Endothelial cell of umbilical vein (primary cell): ENCODE results near the gene ZNF544. TPM values are rescaled to one million over a fixed set of nuclear protein-coding genes. Genes with fewer than 3 reads are reported as not detected.

Source experiments
- BruUV-seq: library from RNA; stranded (reverse); fragments of 400-500 nt; replicated peaks from 2 replicates; lab custom pipeline; 2021; lab: Mats Ljungman, UMichigan
- CTCF ChIA-PET: fragments of 300-600, 350-600 bp; sonication (Branson Sonifier 250); formaldehyde crosslinking; loops from one replicate; lab custom pipeline; 2021; ENCODE audit warnings: antibody characterized with exemption, inconsistent platforms; lab: Charles Lee
- POLR2A ChIA-PET: fragments of 300-600, 350-600 bp; sonication (Branson Sonifier 250); formaldehyde crosslinking; loops from one replicate; lab custom pipeline; 2021; ENCODE audit warnings: antibody characterized with exemption, inconsistent platforms; lab: Charles Lee
- DNase-seq: peaks from one replicate; pipeline ENCODE4 v3.0.0-alpha.2; 2011; ENCODE audit warnings: low read depth, low spot score
- FAIRE-seq: peaks from 2 replicates; lab custom pipeline; 2011; peaks lifted over from hg19 to GRCh38; lab: Jason Lieb, UNC
- H2AFZ ChIP-seq: 2 replicates; pipeline ENCODE4 v1.6.0; 2012; ENCODE audit warnings: low read depth, low read length, control low read depth, inconsistent platforms
- H3K27ac ChIP-seq: 2 replicates; pipeline ENCODE4 v1.5.1; 2011; ENCODE audit warnings: low read depth, mild to moderate bottlenecking, control low read depth, low read length, moderate library complexity; ENCODE audit not compliant: insufficient read depth
- H3K27me3 ChIP-seq, 2 experiments: 2 replicates each; pipeline versions ENCODE4 v1.6.0 to v1.6.1; 2011; ENCODE audit warnings: low read length in 2 of 2, mixed read lengths in 1 of 2; ENCODE audit not compliant: control insufficient read depth in 2 of 2, insufficient read depth in 2 of 2
- H3K36me3 ChIP-seq, 2 experiments: 2 replicates in 1 of 2; 3 replicates in 1 of 2; pipeline ENCODE4 v1.5.1; 2011; ENCODE audit warnings: low read length in 2 of 2, mild to moderate bottlenecking in 1 of 2, moderate library complexity in 1 of 2; ENCODE audit not compliant: control insufficient read depth in 2 of 2, insufficient read depth in 2 of 2; ENCODE audit errors: extremely low read depth in 1 of 2
- H3K4me1 ChIP-seq: 3 replicates; pipeline ENCODE4 v1.5.1; 2011; ENCODE audit warnings: mild to moderate bottlenecking, low read length; ENCODE audit not compliant: control insufficient read depth, insufficient read depth; ENCODE audit errors: extremely low read depth
- H3K4me2 ChIP-seq: 2 replicates; pipeline ENCODE4 v1.6.1; 2011; ENCODE audit warnings: low read length, control low read depth, mixed read lengths; ENCODE audit not compliant: insufficient read depth
- H3K4me3 ChIP-seq, 3 experiments: fragments of 200-600 bp in 1 of 3; sonication (generic), shearing (Covaris generic) in 1 of 3; replicated peaks in 1 of 3; 2 replicates each; pipeline ENCODE4 v1.5.1; 2011 to 2016; ENCODE audit warnings: control low read depth in 3 of 3, low read length in 3 of 3, mild to moderate bottlenecking in 2 of 3, inconsistent platforms in 1 of 3, low read depth in 1 of 3, moderate library complexity in 1 of 3; ENCODE audit not compliant: insufficient read depth in 1 of 3
- H3K79me2 ChIP-seq: 2 replicates; pipeline ENCODE4 v1.6.0; 2012; ENCODE audit warnings: low read length, inconsistent platforms; ENCODE audit not compliant: control insufficient read depth, insufficient read depth
- H3K9ac ChIP-seq: replicated peaks from 2 replicates; pipeline ENCODE3; 2011; ENCODE audit warnings: low read length, control low read depth; ENCODE audit not compliant: insufficient read depth; ENCODE audit errors: extremely low read depth
- H3K9me1 ChIP-seq: replicated peaks from 3 replicates; pipeline ENCODE4 v1.6.0; 2011; ENCODE audit warnings: mild to moderate bottlenecking, low read length; ENCODE audit not compliant: control insufficient read depth, insufficient read depth; ENCODE audit errors: extremely low read depth
- H3K9me3 ChIP-seq: replicated peaks from 2 replicates; pipeline ENCODE4 v1.5.1; 2012; ENCODE audit warnings: low read length, inconsistent platforms; ENCODE audit not compliant: control insufficient read depth, insufficient read depth
- H4K20me1 ChIP-seq: replicated peaks from 2 replicates; pipeline ENCODE3; 2011; ENCODE audit warnings: mild to moderate bottlenecking, low read length; ENCODE audit not compliant: control insufficient read depth, insufficient read depth; ENCODE audit errors: extremely low read depth
- CTCF ChIP-seq, 2 donors: IDR thresholded peaks; 1 replicate in 1 of 2; 2 replicates in 1 of 2; pipeline ENCODE4 v1.5.1; 2011; ENCODE audit warnings: low read length in 2 of 2, mild to moderate bottlenecking in 2 of 2, moderate library complexity in 2 of 2, control low read depth in 1 of 2, inconsistent platforms in 1 of 2, low read depth in 1 of 2; ENCODE audit not compliant: insufficient read depth in 1 of 2; ENCODE audit errors: extremely low read depth in 1 of 2
- EZH2 ChIP-seq: IDR thresholded peaks from 2 replicates; pipeline ENCODE4 v1.6.1; 2012; ENCODE audit warnings: borderline replicate concordance, low read depth, mild to moderate bottlenecking, moderate library complexity, low read length, inconsistent platforms; ENCODE audit not compliant: severe bottlenecking
- FOS ChIP-seq: IDR thresholded peaks from 2 replicates; pipeline ENCODE4 v1.6.1; 2011; ENCODE audit warnings: mild to moderate bottlenecking, low read length, moderate library complexity, borderline replicate concordance; ENCODE audit not compliant: insufficient read depth
- GATA2 ChIP-seq: IDR thresholded peaks from 2 replicates; pipeline ENCODE4 v1.7.0; 2011; ENCODE audit warnings: low read depth, mild to moderate bottlenecking, moderate library complexity, mixed read lengths, low read length; ENCODE audit not compliant: insufficient read length, insufficient read depth
- JUN ChIP-seq: IDR thresholded peaks from 2 replicates; pipeline ENCODE4 v1.6.1; 2011; ENCODE audit warnings: borderline replicate concordance, low read depth; ENCODE audit not compliant: insufficient read length, insufficient read depth
- MAX ChIP-seq: IDR thresholded peaks from 2 replicates; pipeline ENCODE4 v1.6.1; 2011; ENCODE audit not compliant: insufficient read depth, insufficient read length
- MYC ChIP-seq: IDR thresholded peaks from one replicate; pipeline ENCODE4 v1.6.1; 2011; ENCODE audit warnings: mild to moderate bottlenecking, low read depth, low read length
- POLR2A ChIP-seq: IDR thresholded peaks from 2 replicates; pipeline ENCODE4 v1.6.1; 2012; ENCODE audit warnings: low read depth, mild to moderate bottlenecking, control low read depth, low read length
- POLR2AphosphoS5 ChIP-seq: IDR thresholded peaks from 2 replicates; pipeline ENCODE4 v1.6.1; 2012; ENCODE audit warnings: low read depth, mild to moderate bottlenecking, control low read depth, low read length, moderate library complexity; ENCODE audit not compliant: insufficient read depth
- dilution Hi-C: fragments of 300-500 bp; cut with MboI; formaldehyde crosslinking; loops from one replicate; pipeline ENCODE4 v1.15.0; 2019; ENCODE audit warnings: low sequenced_read_pairs; ENCODE audit not compliant: extremely low pct_ligation_motif_present
- intact Hi-C: fragments of 100-400 bp; cut with micrococcal nuclease; formaldehyde crosslinking; loops from one replicate; pipeline ENCODE4 v1.10.0; 2022
- polyA plus RNA-seq, 4 experiments: library from polyadenylated mRNA; depleted of rRNA in 3 of 4; stranded (reverse) in 3 of 4; unstranded in 1 of 4; fragments of >200 nt; gene quantifications; 2 replicates each; pipeline versions ENCODE4 v1.2.1 to v1.2.3, GENCODE V29; 2011 to 2012; ENCODE audit warnings: missing spikeins in 1 of 4
- total RNA-seq: library from RNA; stranded (reverse); gene quantifications from 2 replicates; pipeline ENCODE4 v1.2.3, GENCODE V29; 2021

The ZNF544 gene
- total and polyA plus RNA-seq, 2 donors (not counting 3 experiments of a cell fraction or from before 2014, with no cell fraction given) = 33.4 to 45.4 TPM

- peaks cover 4% of the 10 kb centered on the region for H3K4me1 ChIP-seq
- TF ChIP-seq EZH2 (no peak), JUN (no peak), FOS (no peak), POLR2A (no peak), POLR2AphosphoS5 (no peak), MAX (no peak), CTCF (IDR thresholded peaks at IDR 0.05; ENCODE audit: extremely low read depth in 1 of 2, insufficient read depth in 1 of 2, low read depth in 1 of 2, low read length in 2 of 2) (no peak), MYC (no peak), GATA2 (no peak)
- no peak overlapping the region for H3K9ac ChIP-seq
- no peaks in the 10 kb centered on the region for H4K20me1 ChIP-seq
- CTCF ChIA-PET = interaction anchor here (0.7 to 1.7 kb wide), 2 partner anchors 8 to 17 kb away, joined by 4 to 5 read pairs; no protein-coding TSS in a partner anchor
- no peaks in the 10 kb centered on the region for H3K9me3 ChIP-seq
- no TSS peak for BruUV-seq
- intact Hi-C loops = no loop called here
- DNase-seq (no peak), FAIRE-seq (no peak)
- H3K4me3 ChIP-seq = no peak overlapping the region
- POLR2A ChIA-PET = no interaction called here
- H3K36me3 ChIP-seq = peaks cover 0 to 10% of the 10 kb centered on the region in 2 experiments
- no peaks in the 10 kb centered on the region for H3K27me3 ChIP-seq
- H3K9me1 ChIP-seq = no peaks in the 10 kb centered on the region
- no peak overlapping the region for H3K27ac ChIP-seq
- dilution Hi-C loops = no loop called here
- H2AFZ ChIP-seq = no peak overlapping the region
- no peak overlapping the region for H3K4me2 ChIP-seq
- no peaks in the 10 kb centered on the region for H3K79me2 ChIP-seq
Observed at GRCh38 chr19:58300620-58301019, 71.9 kb downstream of the ZNF544 start.
